Thoracic aorta (tissue), 2 donors: ENCODE measurements around the gene MYO3B. TPM values are rescaled to one million over a fixed set of nuclear protein-coding genes. Genes with fewer than 3 reads are reported as not detected.
A peak's percentile ranks its signal among the peaks of the same experiment; 100 is the strongest.

Source experiments
- ATAC-seq: fragments of 150-250 bp; one replicate; pipeline ENCODE4 v1.8.0; 2017; ENCODE audit warnings: low read depth; ENCODE audit not compliant: insufficient number of reproducible peaks, low FRiP score
- DNase-seq: peaks from one replicate; pipeline ENCODE4 v3.0.0-alpha.2; 2020; ENCODE audit warnings: low spot score
- H3K27ac ChIP-seq, 2 donors: fragments of 200-600 bp; sonication (generic); 1 replicate in 1 of 2; 2 replicates in 1 of 2; pipeline ENCODE4 v1.5.1; 2016; ENCODE audit warnings: mild to moderate bottlenecking in 2 of 2, moderate library complexity in 2 of 2
- H3K27me3 ChIP-seq: fragments of 200-600 bp; sonication (generic); replicated peaks from 2 replicates; pipeline ENCODE4 v1.6.0; 2016; ENCODE audit warnings: mild to moderate bottlenecking; ENCODE audit not compliant: insufficient read depth
- H3K36me3 ChIP-seq: fragments of 200-600 bp; sonication (generic); one replicate; pipeline ENCODE4 v1.5.1; 2016
- H3K4me1 ChIP-seq, 2 donors: fragments of 200-600 bp; sonication (generic); 1 replicate in 1 of 2; 2 replicates in 1 of 2; pipeline versions ENCODE4 v1.5.1 to v1.6.0; 2016; ENCODE audit warnings: low read depth in 2 of 2, mild to moderate bottlenecking in 1 of 2; ENCODE audit not compliant: control insufficient read depth in 1 of 2
- H3K4me3 ChIP-seq: fragments of 200-600 bp; sonication (generic); 2 replicates; pipeline ENCODE4 v1.5.1; 2016; ENCODE audit warnings: mild to moderate bottlenecking
- H3K9me3 ChIP-seq: fragments of 200-600 bp; sonication (generic); 2 replicates; pipeline ENCODE4 v1.5.1; 2016
- CTCF ChIP-seq: fragments of 200-600 bp; sonication (generic); IDR thresholded peaks from one replicate; pipeline ENCODE4 v1.5.1; 2019; ENCODE audit warnings: antibody characterized with exemption
- total RNA-seq, 2 donors: library from RNA; depleted of rRNA; stranded (reverse); fragments of >200 nt; gene quantifications; one replicate each; pipeline versions ENCODE4 v1.1.0 to v1.2.3, GENCODE V29; 2016

Gene MYO3B
- total RNA-seq, 2 donors from 2014 or later: not detected

GRCh38 chr2:170322140-170322766, 144.3 kb downstream of the MYO3B start:
- H3K4me1 ChIP-seq: no peaks in the 10 kb centered on the region
- no peak overlapping the region for H3K4me3 ChIP-seq
- DNase-seq: no peak
- H3K27ac ChIP-seq: no peak overlapping the region
- no peak for ATAC-seq
- H3K36me3 ChIP-seq: no peaks in the 10 kb centered on the region
- peaks cover 4% of the 10 kb centered on the region for H3K9me3 ChIP-seq
- TF ChIP-seq CTCF: no peak
- no peaks in the 10 kb centered on the region for H3K27me3 ChIP-seq

- H3K4me3 ChIP-seq: no peak overlapping the region
- no peaks in the 10 kb centered on the region for H3K27me3 ChIP-seq
- no peak for TF ChIP-seq CTCF
- no peak overlapping the region for H3K27ac ChIP-seq
- no peaks in the 10 kb centered on the region for H3K36me3 ChIP-seq
- no peaks in the 10 kb centered on the region for H3K4me1 ChIP-seq
- DNase-seq (no peak), ATAC-seq (no peak)
- H3K9me3 ChIP-seq: peaks cover 4% of the 10 kb centered on the region
These were observed 145.8 kb downstream of the MYO3B start for GRCh38 chr2:170323743-170324142.

- TF ChIP-seq CTCF: peak; percentile 29
- H3K4me1 ChIP-seq: no peaks in the 10 kb centered on the region
- no peak for DNase-seq
- H3K9me3 ChIP-seq: peaks cover 4% of the 10 kb centered on the region
- no peak overlapping the region for H3K27ac ChIP-seq
- no peak overlapping the region for H3K4me3 ChIP-seq
- H3K27me3 ChIP-seq: no peaks in the 10 kb centered on the region
- H3K36me3 ChIP-seq: no peaks in the 10 kb centered on the region
- no peak for ATAC-seq
These were observed 146.7 kb downstream of the MYO3B start for GRCh38 chr2:170324640-170325046.

- H3K36me3 ChIP-seq: no peaks in the 10 kb centered on the region
- H3K27me3 ChIP-seq: no peaks in the 10 kb centered on the region
- H3K4me3 ChIP-seq: no peak overlapping the region
- H3K27ac ChIP-seq: no peak overlapping the region
- H3K9me3 ChIP-seq: no peaks in the 10 kb centered on the region
- no peak for TF ChIP-seq CTCF
- DNase-seq (no peak), ATAC-seq (no peak)
- no peaks in the 10 kb centered on the region for H3K4me1 ChIP-seq
These were observed 152.9 kb downstream of the MYO3B start for GRCh38 chr2:170330881-170331280.

- DNase-seq: no peak
- TF ChIP-seq CTCF: no peak
- Histone ChIP-seq H3K4me3 (no peak overlapping the region), H3K27me3 (no peaks in the 10 kb centered on the region), H3K4me1 (no peaks in the 10 kb centered on the region), H3K9me3 (no peaks in the 10 kb centered on the region), H3K36me3 (no peaks in the 10 kb centered on the region), H3K27ac (no peak overlapping the region)
- no peak for ATAC-seq
These were observed 154.9 kb downstream of the MYO3B start for GRCh38 chr2:170332676-170333402.
